ENCODE results near the gene SIGLECL1.

The SIGLECL1 gene

DNA sequence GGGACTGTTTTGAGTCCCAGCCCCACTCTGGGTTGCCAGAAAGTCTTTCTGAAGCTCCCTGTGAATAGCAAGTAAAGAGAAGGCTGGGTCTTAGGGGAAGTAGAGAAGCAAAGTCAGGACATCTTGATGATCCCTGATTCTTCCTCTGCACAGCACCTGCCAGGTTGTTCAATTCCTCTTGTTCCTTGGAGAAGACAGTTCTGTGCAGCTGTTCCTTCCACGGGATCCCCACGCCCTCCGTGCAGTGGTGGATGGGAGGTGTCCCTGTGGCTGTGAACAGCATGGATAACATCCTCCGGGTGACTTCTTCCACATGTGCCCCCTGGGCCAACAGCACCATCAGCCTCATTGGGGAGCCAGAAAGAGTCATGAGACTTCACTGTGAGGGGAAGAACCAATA is 31.5 kb downstream of the SIGLECL1 start:
- TF ChIP-seq CTCF (IDR thresholded peaks at IDR 0.05; ENCODE audit: control insufficient read depth, insufficient read depth, low read depth, low read length, missing control alignments), result no peak
- DNase-seq (ENCODE audit: low read depth), result no peak
- H3K4me3 ChIP-seq (ENCODE audit: control insufficient read depth, low read depth, low read length), result no peak overlapping the region

- DNase-seq (ENCODE audit: low read depth), result no peak
- no peak for TF ChIP-seq CTCF (IDR thresholded peaks at IDR 0.05; ENCODE audit: control insufficient read depth, insufficient read depth, low read depth, low read length, missing control alignments)
- no peak overlapping the region for H3K4me3 ChIP-seq (ENCODE audit: control insufficient read depth, low read depth, low read length)
Observed at GRCh38 chr19:51285682-51286081, 34.8 kb downstream of the SIGLECL1 start.

DNA sequence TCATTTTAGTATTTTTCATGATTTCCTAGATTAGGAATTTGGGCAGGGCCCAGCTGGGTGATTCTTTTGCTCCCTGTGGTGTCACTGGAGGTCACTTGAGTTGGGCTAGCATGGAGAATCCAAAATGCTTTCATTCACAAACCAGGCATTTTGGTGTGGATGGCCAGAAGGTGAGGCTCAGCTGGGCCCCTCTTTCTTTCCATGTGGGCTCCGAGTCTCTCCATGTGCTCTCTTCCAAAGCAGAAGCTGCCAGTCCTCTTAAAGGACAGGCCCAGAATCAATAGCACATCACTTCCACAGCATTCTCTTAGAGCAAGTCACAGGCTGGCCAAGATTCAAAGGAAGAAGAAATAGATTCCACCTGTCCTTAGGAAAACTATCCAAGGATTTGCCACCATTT is 38.8 kb downstream of the SIGLECL1 start:
- H3K4me3 ChIP-seq (ENCODE audit: control insufficient read depth, low read depth, low read length), result no peak overlapping the region
- no peak for TF ChIP-seq CTCF (IDR thresholded peaks at IDR 0.05; ENCODE audit: control insufficient read depth, insufficient read depth, low read depth, low read length, missing control alignments)
- no peak for DNase-seq (ENCODE audit: low read depth)

GRCh38 chr19:51292971-51293370 is 42.1 kb downstream of the SIGLECL1 start:
- no peak for TF ChIP-seq CTCF (IDR thresholded peaks at IDR 0.05; ENCODE audit: control insufficient read depth, insufficient read depth, low read depth, low read length, missing control alignments)
- H3K4me3 ChIP-seq (ENCODE audit: control insufficient read depth, low read depth, low read length), result no peak overlapping the region
- no peak for DNase-seq (ENCODE audit: low read depth)

DNA sequence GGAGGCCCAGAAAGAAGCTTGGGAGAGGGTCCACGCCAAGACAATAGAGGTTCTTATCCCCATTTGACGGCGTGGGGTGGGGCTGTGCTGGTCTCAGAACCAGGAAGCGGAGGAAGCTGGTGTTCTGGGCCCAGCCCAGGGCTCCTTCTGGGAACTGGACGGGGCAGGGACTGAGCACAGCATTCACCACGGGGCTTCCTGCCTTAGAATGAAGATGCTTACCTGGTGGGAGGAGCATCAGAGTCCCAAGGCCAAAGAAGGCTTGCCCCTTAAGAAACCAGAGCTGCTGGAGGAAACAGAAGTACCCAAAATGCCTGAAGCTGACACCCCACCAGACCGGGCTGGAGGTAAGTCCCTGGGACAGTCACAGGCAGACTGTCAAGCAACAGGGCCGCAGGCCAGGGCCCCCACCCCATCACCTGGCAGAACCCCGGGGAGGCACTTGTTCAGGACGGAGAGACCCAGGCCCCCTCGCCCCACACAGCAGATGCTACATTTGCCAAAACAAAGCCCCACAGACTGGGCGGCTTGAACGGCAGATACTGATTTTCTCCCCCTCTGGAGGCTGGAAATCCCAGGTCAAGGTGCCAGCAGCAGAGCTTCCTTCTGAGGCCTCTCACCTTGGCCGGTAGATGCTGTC is 42.8 kb downstream of the SIGLECL1 start:
- no peak overlapping the region for H3K4me3 ChIP-seq (ENCODE audit: control insufficient read depth, low read depth, low read length)
- no peak for TF ChIP-seq CTCF (IDR thresholded peaks at IDR 0.05; ENCODE audit: control insufficient read depth, insufficient read depth, low read depth, low read length, missing control alignments)
- no peak for DNase-seq (ENCODE audit: low read depth)

- no peak overlapping the region for H3K4me3 ChIP-seq (ENCODE audit: control insufficient read depth, low read depth, low read length)
- DNase-seq (ENCODE audit: low read depth), result no peak
- TF ChIP-seq CTCF (IDR thresholded peaks at IDR 0.05; ENCODE audit: control insufficient read depth, insufficient read depth, low read depth, low read length, missing control alignments), result no peak
Observed at GRCh38 chr19:51294211-51294976, 43.5 kb downstream of the SIGLECL1 start.
